HL-60 (cell line): Measurements from ENCODE around the gene CHSY1.

Source experiments
- GABPA ChIP-seq: IDR thresholded peaks from 2 replicates; pipeline ENCODE4 v1.6.1; 2012; ENCODE audit warnings: low read depth
- POLR2AphosphoS5 ChIP-seq: IDR thresholded peaks from 2 replicates; pipeline ENCODE4 v1.6.1; 2012; ENCODE audit warnings: low read depth
- SPI1 ChIP-seq: IDR thresholded peaks from 2 replicates; pipeline ENCODE4 v1.6.1; 2012; ENCODE audit warnings: low read depth, mild to moderate bottlenecking, borderline replicate concordance
- TF ChIP-seq, protein P1 (sequence below): IDR thresholded peaks from one replicate; pipeline ENCODE4 v1.5.1; 2011; ENCODE audit warnings: low read length, control low read depth, inconsistent platforms; ENCODE audit not compliant: insufficient read depth
- TF ChIP-seq, protein P2 (sequence below): IDR thresholded peaks from 2 replicates; pipeline ENCODE4 v1.6.1; 2012; ENCODE audit warnings: low read depth; ENCODE audit not compliant: insufficient replicate concordance

DNA sequence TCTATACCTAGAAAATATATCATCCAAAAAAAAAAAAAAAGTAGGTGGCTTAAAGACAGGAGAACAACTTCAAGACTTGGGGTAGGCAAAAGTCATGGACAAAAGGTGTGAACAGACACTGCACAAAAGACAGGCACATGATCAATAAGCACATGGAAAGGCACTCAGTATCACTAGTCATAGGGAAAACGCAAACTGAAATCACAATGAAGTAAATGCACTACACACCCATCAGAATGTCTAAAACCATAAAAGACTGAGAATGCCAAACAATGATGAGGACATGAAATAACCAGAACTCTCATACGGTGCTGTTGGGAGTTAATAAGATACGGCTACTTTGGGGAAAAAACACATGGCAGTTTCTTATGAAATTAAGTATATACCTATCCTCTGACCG lies 40.0 kb downstream of the CHSY1 start:
- TF ChIP-seq POLR2AphosphoS5 (no peak), GABPA (no peak), SPI1 (no peak)
- TF ChIP-seq, protein P1, sequence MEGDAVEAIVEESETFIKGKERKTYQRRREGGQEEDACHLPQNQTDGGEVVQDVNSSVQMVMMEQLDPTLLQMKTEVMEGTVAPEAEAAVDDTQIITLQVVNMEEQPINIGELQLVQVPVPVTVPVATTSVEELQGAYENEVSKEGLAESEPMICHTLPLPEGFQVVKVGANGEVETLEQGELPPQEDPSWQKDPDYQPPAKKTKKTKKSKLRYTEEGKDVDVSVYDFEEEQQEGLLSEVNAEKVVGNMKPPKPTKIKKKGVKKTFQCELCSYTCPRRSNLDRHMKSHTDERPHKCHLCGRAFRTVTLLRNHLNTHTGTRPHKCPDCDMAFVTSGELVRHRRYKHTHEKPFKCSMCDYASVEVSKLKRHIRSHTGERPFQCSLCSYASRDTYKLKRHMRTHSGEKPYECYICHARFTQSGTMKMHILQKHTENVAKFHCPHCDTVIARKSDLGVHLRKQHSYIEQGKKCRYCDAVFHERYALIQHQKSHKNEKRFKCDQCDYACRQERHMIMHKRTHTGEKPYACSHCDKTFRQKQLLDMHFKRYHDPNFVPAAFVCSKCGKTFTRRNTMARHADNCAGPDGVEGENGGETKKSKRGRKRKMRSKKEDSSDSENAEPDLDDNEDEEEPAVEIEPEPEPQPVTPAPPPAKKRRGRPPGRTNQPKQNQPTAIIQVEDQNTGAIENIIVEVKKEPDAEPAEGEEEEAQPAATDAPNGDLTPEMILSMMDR, result no peak
- TF ChIP-seq, protein P2, sequence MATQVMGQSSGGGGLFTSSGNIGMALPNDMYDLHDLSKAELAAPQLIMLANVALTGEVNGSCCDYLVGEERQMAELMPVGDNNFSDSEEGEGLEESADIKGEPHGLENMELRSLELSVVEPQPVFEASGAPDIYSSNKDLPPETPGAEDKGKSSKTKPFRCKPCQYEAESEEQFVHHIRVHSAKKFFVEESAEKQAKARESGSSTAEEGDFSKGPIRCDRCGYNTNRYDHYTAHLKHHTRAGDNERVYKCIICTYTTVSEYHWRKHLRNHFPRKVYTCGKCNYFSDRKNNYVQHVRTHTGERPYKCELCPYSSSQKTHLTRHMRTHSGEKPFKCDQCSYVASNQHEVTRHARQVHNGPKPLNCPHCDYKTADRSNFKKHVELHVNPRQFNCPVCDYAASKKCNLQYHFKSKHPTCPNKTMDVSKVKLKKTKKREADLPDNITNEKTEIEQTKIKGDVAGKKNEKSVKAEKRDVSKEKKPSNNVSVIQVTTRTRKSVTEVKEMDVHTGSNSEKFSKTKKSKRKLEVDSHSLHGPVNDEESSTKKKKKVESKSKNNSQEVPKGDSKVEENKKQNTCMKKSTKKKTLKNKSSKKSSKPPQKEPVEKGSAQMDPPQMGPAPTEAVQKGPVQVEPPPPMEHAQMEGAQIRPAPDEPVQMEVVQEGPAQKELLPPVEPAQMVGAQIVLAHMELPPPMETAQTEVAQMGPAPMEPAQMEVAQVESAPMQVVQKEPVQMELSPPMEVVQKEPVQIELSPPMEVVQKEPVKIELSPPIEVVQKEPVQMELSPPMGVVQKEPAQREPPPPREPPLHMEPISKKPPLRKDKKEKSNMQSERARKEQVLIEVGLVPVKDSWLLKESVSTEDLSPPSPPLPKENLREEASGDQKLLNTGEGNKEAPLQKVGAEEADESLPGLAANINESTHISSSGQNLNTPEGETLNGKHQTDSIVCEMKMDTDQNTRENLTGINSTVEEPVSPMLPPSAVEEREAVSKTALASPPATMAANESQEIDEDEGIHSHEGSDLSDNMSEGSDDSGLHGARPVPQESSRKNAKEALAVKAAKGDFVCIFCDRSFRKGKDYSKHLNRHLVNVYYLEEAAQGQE, result no peak
